CD4-positive, alpha-beta T cell treated with Interleukin-17A for 4 hours (primary cell): Measurements from ENCODE around the gene SLC25A25.
"Not testable (repeated sequence)": the region's sequence is repeated elsewhere in the genome, so short reads cannot be mapped to it uniquely, and the experiment has no call there.

ENCODE experiments used
- DNase-seq: peaks from one replicate; pipeline ENCODE4 v3.0.0-alpha.2; 2020; ENCODE audit warnings: mixed read lengths

SLC25A25 gene

GRCh38 chr9:128127990-128128835 lies 60.2 kb downstream of the SLC25A25 start:
- DNase-seq = peak; percentile 86

- no peak for DNase-seq
Observed at GRCh38 chr9:128128836-128129590, 61.0 kb downstream of the SLC25A25 start.

- not testable (repeated sequence) for DNase-seq
Observed at GRCh38 chr9:128129976-128130590, 62.1 kb downstream of the SLC25A25 start.

- DNase-seq = not testable (repeated sequence)
Observed at GRCh38 chr9:128130651-128131050, 62.6 kb downstream of the SLC25A25 start.

GRCh38 chr9:128131346-128131745 lies 63.3 kb downstream of the SLC25A25 start:
- not testable (repeated sequence) for DNase-seq

GRCh38 chr9:128132139-128132538 lies 64.1 kb downstream of the SLC25A25 start:
- not testable (repeated sequence) for DNase-seq

GRCh38 chr9:128135561-128135960 lies 67.5 kb downstream of the SLC25A25 start:
- DNase-seq = not testable (repeated sequence)

GRCh38 chr9:128136816-128137793 lies 69.1 kb downstream of the SLC25A25 start:
- no peak for DNase-seq

DNA sequence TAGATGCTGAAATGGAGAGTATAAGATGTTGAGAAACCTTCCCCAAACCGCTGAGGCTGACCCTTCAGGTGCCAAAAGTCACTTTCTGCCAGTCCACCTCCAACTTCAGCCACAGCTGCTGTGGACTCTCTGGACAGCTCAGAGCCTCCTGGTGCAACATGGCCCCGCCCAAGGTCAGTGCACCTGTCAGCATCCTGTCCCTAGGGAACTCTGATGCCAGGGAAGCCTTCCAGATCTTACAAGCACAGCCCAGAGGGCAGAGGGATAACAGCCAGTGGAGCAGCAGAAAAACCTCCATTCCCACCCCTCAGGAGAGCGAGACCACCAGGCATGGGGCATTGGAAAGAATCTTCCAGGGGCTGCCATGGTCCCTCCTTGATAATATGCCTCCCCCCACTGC lies 70.0 kb downstream of the SLC25A25 start:
- DNase-seq = no peak

DNA sequence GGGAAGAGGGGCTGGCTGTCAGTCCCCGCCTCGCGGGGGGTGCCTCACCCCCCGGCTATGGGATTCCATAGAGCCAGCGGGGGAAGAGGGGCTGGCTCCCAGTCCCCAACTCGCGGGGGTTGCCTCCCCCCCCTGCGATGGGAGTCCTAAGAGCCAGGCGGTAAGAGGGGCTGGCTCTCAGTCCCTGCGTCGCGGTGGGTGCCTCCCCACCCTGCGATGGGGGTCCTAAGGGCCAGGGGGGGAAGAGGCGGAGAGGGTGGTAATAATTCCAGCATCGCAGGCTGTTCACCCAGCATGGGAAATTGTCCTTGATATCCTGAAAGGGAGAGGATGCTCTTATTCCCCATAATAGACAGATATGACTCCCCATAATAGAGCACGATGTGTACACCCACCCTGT lies 71.6 kb downstream of the SLC25A25 start:
- no peak for DNase-seq

DNA sequence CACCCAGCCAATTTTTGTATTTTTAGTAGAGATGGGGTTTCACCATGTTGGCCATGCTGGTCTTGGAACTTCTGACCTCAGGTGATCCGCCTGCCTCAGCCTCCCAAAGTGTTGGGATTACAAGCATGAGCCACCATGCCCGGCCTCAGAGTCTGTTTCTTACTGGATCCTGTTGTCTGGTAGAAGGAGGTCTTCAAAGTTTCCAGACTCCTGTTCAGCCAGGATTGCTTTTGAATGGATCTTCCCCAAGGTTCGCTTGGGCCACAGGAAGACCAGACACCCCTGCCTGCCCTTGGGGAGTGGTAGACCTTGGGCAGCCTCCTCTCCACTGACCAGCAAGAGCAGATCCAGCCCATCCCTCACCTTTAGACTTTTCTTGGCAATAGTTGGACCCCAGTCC lies 73.6 kb downstream of the SLC25A25 start:
- no peak for DNase-seq

GRCh38 chr9:128142061-128142460 lies 74.0 kb downstream of the SLC25A25 start:
- DNase-seq = peak; percentile 55

DNA sequence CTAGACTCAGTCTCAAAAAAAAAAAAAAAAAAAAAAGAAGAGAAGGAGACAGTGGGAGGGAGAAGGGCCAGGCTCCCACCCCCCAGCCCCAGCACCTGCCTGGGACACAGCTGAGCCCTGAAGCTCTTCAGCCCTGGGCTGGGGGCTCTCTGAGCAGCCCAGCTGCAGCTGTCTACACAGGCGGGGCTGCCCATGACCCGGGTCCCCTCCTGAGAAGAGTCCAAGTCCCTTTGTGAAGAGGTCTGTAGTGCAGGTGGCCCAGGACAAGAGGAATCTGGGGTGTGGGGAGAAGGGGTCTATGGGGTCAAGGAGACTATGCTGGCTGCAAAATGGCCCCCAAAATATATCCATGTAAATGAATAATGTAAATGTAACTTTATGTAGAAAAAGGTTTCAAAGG lies 74.6 kb downstream of the SLC25A25 start:
- DNase-seq = no peak

DNA sequence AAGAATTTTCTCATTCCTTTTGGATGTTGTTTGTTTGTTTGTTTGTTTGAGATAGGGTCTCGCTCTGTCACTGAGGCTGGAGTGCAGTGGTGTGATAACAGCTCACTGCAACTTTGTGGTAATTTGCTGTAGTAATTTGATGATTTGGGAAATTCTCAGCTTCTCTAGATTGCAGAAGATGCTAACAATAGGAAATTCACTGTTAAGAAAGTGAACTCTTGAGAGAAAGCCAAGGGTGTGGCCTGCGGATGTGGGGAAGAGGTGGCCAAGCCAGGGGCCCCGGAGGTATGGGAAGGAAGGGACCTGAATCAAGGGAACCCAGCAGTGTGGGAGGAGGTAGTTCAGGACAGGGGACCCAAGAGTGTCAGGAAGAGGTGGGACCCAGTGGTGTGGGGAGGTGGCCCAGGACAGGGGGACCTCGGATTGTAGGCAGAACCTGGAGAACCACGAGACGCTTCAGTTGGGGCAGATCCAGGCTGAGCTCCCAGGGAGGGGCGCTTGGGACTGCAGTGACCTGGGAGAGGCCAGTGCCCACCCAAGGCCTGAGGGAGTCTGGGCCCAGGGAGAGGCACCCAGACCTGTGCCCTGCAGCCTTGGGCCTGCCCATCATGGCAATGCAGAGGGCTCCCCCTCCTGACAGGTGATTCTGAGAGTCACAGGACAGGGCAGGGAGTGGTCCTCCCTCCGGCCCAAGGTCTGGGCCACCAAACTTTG lies 75.7 kb downstream of the SLC25A25 start:
- DNase-seq = no peak

- no peak for DNase-seq
Observed at GRCh38 chr9:128144239-128145181, 76.5 kb downstream of the SLC25A25 start.

DNA sequence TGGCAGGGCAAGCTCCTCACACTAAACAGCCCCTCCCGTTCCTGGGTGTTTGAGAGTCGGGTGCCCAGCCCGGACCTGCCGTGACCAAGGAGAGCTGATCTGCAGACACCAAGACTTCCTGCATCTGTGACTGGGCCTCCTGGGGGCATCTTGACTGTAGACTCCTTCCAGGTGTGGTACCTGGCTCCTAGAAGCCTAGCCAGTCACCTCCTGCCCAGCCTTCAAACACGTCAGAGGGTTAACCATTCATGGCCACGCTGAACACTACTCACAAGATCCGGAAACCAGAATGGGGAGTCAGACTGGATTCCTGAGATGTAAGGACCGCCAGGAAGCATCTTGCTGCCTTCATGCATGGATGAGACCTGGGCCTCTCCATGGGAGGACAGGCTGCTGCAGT lies 77.5 kb downstream of the SLC25A25 start:
- DNase-seq = no peak

DNA sequence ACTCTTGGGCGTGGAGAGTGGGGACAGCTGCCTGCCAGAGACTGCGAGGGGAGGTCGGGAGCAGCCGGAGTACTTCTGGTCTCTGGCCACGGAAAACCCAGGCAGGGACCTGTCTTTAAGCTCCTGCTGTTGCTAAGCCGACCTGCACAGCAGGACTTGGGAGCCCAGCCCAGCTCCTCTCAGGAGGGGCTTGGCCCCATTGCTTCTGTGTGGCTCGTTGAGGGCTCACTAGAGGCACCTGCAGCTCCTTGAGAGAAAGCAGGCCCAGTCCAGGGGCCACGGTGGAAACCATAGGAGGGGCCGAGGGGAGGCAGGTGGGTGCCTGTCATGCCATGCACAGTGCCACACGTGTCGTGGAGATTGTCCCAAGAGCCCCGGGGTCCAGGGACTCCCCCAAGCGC lies 77.9 kb downstream of the SLC25A25 start:
- no peak for DNase-seq

GRCh38 chr9:128146591-128147120 lies 78.6 kb downstream of the SLC25A25 start:
- no peak for DNase-seq

DNA sequence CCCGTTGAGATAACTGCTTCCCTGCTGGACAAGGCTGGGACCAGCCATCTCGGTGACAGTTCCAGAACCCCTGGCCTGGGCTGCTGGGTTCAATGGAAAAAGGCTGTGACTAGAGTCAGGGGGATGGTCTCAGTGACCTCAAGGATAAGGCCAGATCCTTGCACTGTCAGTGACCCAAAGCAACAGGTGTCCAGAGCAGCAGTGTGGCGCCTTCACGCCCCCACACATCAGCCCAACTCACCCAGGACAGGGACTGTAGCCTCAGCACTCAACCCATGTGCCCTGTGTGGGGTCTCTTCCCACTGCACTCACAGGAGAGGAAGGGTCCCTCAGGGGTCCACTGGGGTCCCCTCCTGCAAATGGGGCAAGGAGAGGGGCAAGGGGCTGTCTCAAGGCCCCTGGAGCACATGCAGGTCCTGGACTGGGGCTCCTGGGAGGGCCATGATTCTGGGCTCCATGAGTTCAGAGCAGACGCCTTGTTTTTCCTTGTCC lies 80.5 kb downstream of the SLC25A25 start:
- DNase-seq = no peak
